ENCODE results near the gene CD7.

CD7 gene

GRCh38 chr17:82328141-82328993 lies 11.0 kb upstream of the CD7 start:
- no peak for DNase-seq

- no peak for DNase-seq
Observed at GRCh38 chr17:82327757-82328140, 10.3 kb upstream of the CD7 start.

- no peak for DNase-seq
Observed at GRCh38 chr17:82327289-82327688, 9.9 kb upstream of the CD7 start.

GRCh38 chr17:82325286-82326180 lies 8.1 kb upstream of the CD7 start:
- DNase-seq: no peak

GRCh38 chr17:82324566-82325285 lies 7.3 kb upstream of the CD7 start:
- no peak for DNase-seq

GRCh38 chr17:82323514-82324234 lies 6.3 kb upstream of the CD7 start:
- DNase-seq: no peak

- DNase-seq: no peak
Observed at GRCh38 chr17:82322526-82323453, 5.4 kb upstream of the CD7 start.

- no peak for DNase-seq
Observed at GRCh38 chr17:82321947-82322466, 4.6 kb upstream of the CD7 start.

GRCh38 chr17:82320956-82321927 lies 3.8 kb upstream of the CD7 start:
- no peak for DNase-seq

GRCh38 chr17:82320140-82320840 lies 2.9 kb upstream of the CD7 start:
- no peak for DNase-seq

- no peak for DNase-seq
Observed at GRCh38 chr17:82319619-82320062, 2.2 kb upstream of the CD7 start.

- no peak for DNase-seq
Observed at GRCh38 chr17:82318772-82319606, 1.6 kb upstream of the CD7 start.

GRCh38 chr17:82318169-82318498 lies 726 bp upstream of the CD7 start:
- no peak for DNase-seq

GRCh38 chr17:82316651-82317393 lies 586 bp downstream of the CD7 start:
- DNase-seq: no peak

- DNase-seq: no peak
Observed at GRCh38 chr17:82315703-82316358, 1.6 kb downstream of the CD7 start.

- DNase-seq: no peak
Observed at GRCh38 chr17:82314727-82315605, 2.4 kb downstream of the CD7 start.

All from DMS 273 treated with DMSO at 0.1 percent for 48 hours (cell line).